Ecto neural progenitor cell (in vitro differentiated cells): ENCODE data around the gene AP1B1.
"Not testable (repeated sequence)": the region's sequence is repeated elsewhere in the genome, so short reads cannot be mapped to it uniquely, and the experiment has no call there.

ENCODE experiments used
- DNase-seq: peaks from one replicate; pipeline ENCODE4 v3.0.0-alpha.2; 2018; ENCODE audit warnings: low spot score

AP1B1 gene

GRCh38 chr22:29386708-29387107, 1.7 kb downstream of the AP1B1 start:
- DNase-seq, result no peak

- no peak for DNase-seq
These were observed 2.6 kb downstream of the AP1B1 start for GRCh38 chr22:29385748-29386147.

GRCh38 chr22:29385151-29385704, 3.1 kb downstream of the AP1B1 start:
- no peak for DNase-seq

- DNase-seq, result no peak
These were observed 4.6 kb downstream of the AP1B1 start for GRCh38 chr22:29383740-29384139.

GRCh38 chr22:29382580-29383302, 5.6 kb downstream of the AP1B1 start:
- no peak for DNase-seq

- no peak for DNase-seq
These were observed 7.5 kb downstream of the AP1B1 start for GRCh38 chr22:29380856-29381255.

GRCh38 chr22:29380032-29380781, 8.2 kb downstream of the AP1B1 start:
- DNase-seq, result no peak

- no peak for DNase-seq
These were observed 9.1 kb downstream of the AP1B1 start for GRCh38 chr22:29379258-29379657.

GRCh38 chr22:29377979-29378378, 10.4 kb downstream of the AP1B1 start:
- no peak for DNase-seq

GRCh38 chr22:29376705-29377104, 11.7 kb downstream of the AP1B1 start:
- DNase-seq, result not testable (repeated sequence)

GRCh38 chr22:29375398-29376076, 12.8 kb downstream of the AP1B1 start:
- no peak for DNase-seq

- not testable (repeated sequence) for DNase-seq
These were observed 13.6 kb downstream of the AP1B1 start for GRCh38 chr22:29374806-29375205.

GRCh38 chr22:29374401-29374800, 14.0 kb downstream of the AP1B1 start:
- DNase-seq, result no peak

- no peak for DNase-seq
These were observed 17.8 kb downstream of the AP1B1 start for GRCh38 chr22:29370537-29370936.

- DNase-seq, result peak; percentile 61
These were observed 18.9 kb downstream of the AP1B1 start for GRCh38 chr22:29369460-29369859.

- peak; percentile 71 for DNase-seq
These were observed 28.9 kb downstream of the AP1B1 start for GRCh38 chr22:29359469-29359868.

- not testable (repeated sequence) for DNase-seq
These were observed 31.0 kb downstream of the AP1B1 start for GRCh38 chr22:29357193-29357890.

GRCh38 chr22:29353860-29354259, 34.5 kb downstream of the AP1B1 start:
- no peak for DNase-seq

- DNase-seq, result no peak
These were observed 35.1 kb downstream of the AP1B1 start for GRCh38 chr22:29353286-29353685.

GRCh38 chr22:29352778-29353177, 35.6 kb downstream of the AP1B1 start:
- no peak for DNase-seq

- no peak for DNase-seq
These were observed 36.5 kb downstream of the AP1B1 start for GRCh38 chr22:29351891-29352290.

GRCh38 chr22:29351042-29351441, 37.3 kb downstream of the AP1B1 start:
- DNase-seq, result no peak
